HFFc6 (cell line): ENCODE results near the gene ITGAV. TPM values are rescaled to one million over a fixed set of nuclear protein-coding genes. Genes with fewer than 3 reads are reported as not detected.

Source experiments
- DNase-seq: peaks from one replicate; pipeline ENCODE4 v3.0.0-alpha.2; 2018
- H3K27ac Mint-ChIP-seq: 2 replicates; pipeline ENCODE4 v1.8.0; 2020; ENCODE audit warnings: mild to moderate bottlenecking, mixed read lengths
- H3K27me3 Mint-ChIP-seq: 2 replicates; pipeline ENCODE4 v1.8.0; 2021; ENCODE audit warnings: mild to moderate bottlenecking, moderate library complexity, mixed read lengths; ENCODE audit not compliant: insufficient read depth
- H3K36me3 Mint-ChIP-seq: 2 replicates; pipeline ENCODE4 v1.8.0; 2021; ENCODE audit warnings: low read depth, mixed read lengths
- H3K4me1 Mint-ChIP-seq: 2 replicates; pipeline ENCODE4 v1.8.0; 2020; ENCODE audit warnings: low read depth, mixed read lengths
- H3K4me3 Mint-ChIP-seq: 2 replicates; pipeline ENCODE4 v1.8.0; 2020; ENCODE audit warnings: mild to moderate bottlenecking, moderate library complexity, mixed read lengths
- H3K9me3 Mint-ChIP-seq: 2 replicates; pipeline ENCODE4 v1.8.0; 2020; ENCODE audit warnings: mild to moderate bottlenecking, mixed read lengths
- total RNA-seq, 6 experiments: library from RNA; stranded (reverse); fragmentation: NEBNext Ultra II Directional; extraction: Animal tissue kit (Norgen Biotek cat#: 25700); gene quantifications; 2 replicates in 1 of 6; 3 replicates in 5 of 6; pipeline ENCODE4 v1.2.3, GENCODE V29; 2021
- TF ChIP-seq, protein P1 (sequence below): fragments of 200-600 bp; sonication (generic); IDR thresholded peaks from 2 replicates; pipeline ENCODE4 v1.5.0; 2021; ENCODE audit warnings: antibody characterized with exemption, mild to moderate bottlenecking

Gene ITGAV
- total RNA-seq, 6 experiments from 2014 or later, result 66.9 to 88.1 (median 80.7) TPM

DNA sequence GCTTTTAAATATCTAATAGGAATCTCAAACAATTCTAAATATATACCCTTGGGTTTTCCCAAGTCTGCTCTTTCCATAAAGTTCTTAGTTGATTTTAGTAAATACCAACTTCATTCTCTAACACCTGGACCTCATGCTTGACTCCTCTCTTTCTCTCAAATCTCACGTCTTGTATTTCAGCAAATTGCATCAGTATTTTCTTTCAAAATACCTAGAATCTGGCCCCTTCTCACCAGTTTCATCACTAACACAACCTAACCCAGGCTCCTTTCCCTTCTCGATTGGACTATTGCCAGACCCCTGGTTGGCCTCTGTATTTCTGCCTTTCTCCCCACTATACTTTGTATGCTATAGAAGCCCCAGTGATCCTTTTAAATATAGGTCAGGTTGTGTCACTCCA is 81.0 kb downstream of the ITGAV start:
- no peak for DNase-seq
- H3K27ac Mint-ChIP-seq, result no peak overlapping the region
- no peaks in the 10 kb centered on the region; the same call in 1 of the 2 replicates for H3K27me3 Mint-ChIP-seq
- TF ChIP-seq, protein P1, sequence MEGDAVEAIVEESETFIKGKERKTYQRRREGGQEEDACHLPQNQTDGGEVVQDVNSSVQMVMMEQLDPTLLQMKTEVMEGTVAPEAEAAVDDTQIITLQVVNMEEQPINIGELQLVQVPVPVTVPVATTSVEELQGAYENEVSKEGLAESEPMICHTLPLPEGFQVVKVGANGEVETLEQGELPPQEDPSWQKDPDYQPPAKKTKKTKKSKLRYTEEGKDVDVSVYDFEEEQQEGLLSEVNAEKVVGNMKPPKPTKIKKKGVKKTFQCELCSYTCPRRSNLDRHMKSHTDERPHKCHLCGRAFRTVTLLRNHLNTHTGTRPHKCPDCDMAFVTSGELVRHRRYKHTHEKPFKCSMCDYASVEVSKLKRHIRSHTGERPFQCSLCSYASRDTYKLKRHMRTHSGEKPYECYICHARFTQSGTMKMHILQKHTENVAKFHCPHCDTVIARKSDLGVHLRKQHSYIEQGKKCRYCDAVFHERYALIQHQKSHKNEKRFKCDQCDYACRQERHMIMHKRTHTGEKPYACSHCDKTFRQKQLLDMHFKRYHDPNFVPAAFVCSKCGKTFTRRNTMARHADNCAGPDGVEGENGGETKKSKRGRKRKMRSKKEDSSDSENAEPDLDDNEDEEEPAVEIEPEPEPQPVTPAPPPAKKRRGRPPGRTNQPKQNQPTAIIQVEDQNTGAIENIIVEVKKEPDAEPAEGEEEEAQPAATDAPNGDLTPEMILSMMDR, result no peak
- H3K36me3 Mint-ChIP-seq, result peaks cover 58% of the 10 kb centered on the region
- no peaks in the 10 kb centered on the region for H3K4me1 Mint-ChIP-seq
- H3K4me3 Mint-ChIP-seq, result no peak overlapping the region
- H3K9me3 Mint-ChIP-seq, result no peaks in the 10 kb centered on the region

DNA sequence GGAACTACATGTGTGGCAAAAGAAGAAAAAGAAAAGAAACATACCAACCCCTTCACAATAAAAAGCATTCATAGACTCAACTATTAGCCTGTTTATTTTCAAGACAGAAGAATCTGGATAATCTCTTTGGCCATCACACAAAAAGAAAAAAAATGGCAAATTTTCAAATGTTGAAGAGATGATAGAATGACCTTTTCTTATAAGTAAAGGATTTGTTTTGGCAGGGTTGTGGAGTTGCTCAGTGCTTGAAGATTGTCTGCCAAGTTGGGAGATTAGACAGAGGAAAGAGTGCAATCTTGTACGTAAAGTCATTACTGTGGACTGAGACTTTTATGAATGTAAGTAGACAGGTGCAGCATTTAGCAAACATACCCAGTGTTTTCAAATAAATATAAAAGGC is 85.5 kb downstream of the ITGAV start:
- TF ChIP-seq, protein P1, result no peak
- Mint-ChIP-seq H3K4me3 (no peak overlapping the region), H3K27me3 (no peaks in the 10 kb centered on the region), H3K36me3 (peaks cover 38% of the 10 kb centered on the region), H3K9me3 (no peaks in the 10 kb centered on the region), H3K27ac (no peak overlapping the region), H3K4me1 (peaks cover 6% of the 10 kb centered on the region; the same call in 1 of the 2 replicates)
- no peak for DNase-seq

DNA sequence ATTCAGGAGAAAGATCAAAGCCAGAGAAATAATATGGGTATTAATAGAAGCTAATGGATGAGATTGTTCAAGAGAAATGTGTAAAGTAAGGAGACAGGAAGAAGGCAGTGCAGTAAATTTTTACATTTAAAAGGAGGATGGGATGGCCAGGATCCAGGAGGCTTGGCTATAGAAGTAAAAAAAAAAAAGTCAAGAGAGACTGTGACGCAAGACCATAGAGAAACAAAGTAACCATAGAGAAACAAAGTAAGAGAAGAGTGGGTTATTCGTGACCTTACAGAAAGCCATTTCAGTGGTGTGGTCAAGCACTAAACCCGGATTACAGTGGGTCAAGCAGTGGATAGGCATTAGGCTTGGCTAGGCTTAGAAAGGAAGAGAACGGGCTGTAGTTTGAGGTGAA is 93.5 kb downstream of the ITGAV start:
- Mint-ChIP-seq H3K27ac (no peak overlapping the region), H3K9me3 (peaks cover 4% of the 10 kb centered on the region; the same call in 1 of the 2 replicates), H3K36me3 (peaks cover 14% of the 10 kb centered on the region), H3K27me3 (no peaks in the 10 kb centered on the region; the same call in 1 of the 2 replicates), H3K4me3 (no peak overlapping the region), H3K4me1 (peaks cover 6% of the 10 kb centered on the region)
- no peak for DNase-seq
- TF ChIP-seq, protein P1, result no peak

DNA sequence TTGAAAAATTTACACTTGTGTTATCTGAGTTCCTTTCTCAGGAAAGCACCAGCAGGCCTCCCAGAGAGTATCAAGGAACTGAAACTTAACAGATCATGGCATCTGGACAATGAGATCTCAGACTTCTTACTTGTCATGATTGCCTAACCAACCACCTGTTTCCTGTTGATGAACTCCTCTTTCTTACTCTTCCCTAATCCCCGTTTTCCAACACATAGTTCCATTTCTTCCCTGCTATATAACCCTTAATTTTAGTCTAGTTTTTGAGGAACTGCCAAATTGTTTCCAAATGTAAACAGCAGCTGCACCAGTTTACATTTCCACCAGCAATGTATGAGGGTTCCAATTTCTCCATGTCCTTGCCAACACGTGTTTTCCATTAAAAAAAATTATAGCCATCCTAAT is 98.0 kb downstream of the ITGAV start:
- peaks cover 10% of the 10 kb centered on the region for H3K36me3 Mint-ChIP-seq
- no peak overlapping the region for H3K27ac Mint-ChIP-seq
- H3K4me1 Mint-ChIP-seq, result peaks cover 5% of the 10 kb centered on the region
- TF ChIP-seq, protein P1, result no peak
- H3K9me3 Mint-ChIP-seq, result peaks cover 4% of the 10 kb centered on the region; the same call in 1 of the 2 replicates
- H3K4me3 Mint-ChIP-seq, result no peak overlapping the region
- no peak for DNase-seq
- no peaks in the 10 kb centered on the region; the same call in 1 of the 2 replicates for H3K27me3 Mint-ChIP-seq

DNA sequence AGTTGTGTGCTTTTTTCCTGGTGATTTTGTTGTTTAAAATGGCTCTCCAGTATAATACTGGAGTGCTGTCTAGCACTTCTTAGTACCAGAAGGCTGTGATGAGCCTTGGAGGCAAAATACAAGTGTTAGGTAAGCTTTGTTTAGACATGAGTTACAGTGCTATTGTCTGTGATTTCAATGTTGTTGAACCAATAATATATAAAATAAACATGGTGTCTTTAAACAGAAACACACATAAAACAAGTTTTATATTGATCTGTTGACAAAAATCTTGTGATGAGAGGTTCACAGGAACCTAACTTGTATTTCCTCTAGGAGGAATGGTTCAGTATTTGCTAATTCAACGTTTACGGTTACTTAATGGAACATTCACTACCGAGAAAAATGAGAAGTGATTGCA is 99.0 kb downstream of the ITGAV start:
- H3K36me3 Mint-ChIP-seq, result peaks cover 10% of the 10 kb centered on the region
- peaks cover 11% of the 10 kb centered on the region for H3K4me1 Mint-ChIP-seq
- H3K27me3 Mint-ChIP-seq, result no peaks in the 10 kb centered on the region; the same call in 1 of the 2 replicates
- peaks cover 4% of the 10 kb centered on the region; the same call in 1 of the 2 replicates for H3K9me3 Mint-ChIP-seq
- DNase-seq, result no peak
- no peak overlapping the region for H3K27ac Mint-ChIP-seq
- H3K4me3 Mint-ChIP-seq, result no peak overlapping the region
- TF ChIP-seq, protein P1, result no peak
